ENCODE results near the gene LRMDA. TPM values are rescaled to one million over a fixed set of nuclear protein-coding genes. Genes with fewer than 3 reads are reported as not detected.

Gene LRMDA
- total and polyA plus RNA-seq, 2 of the 8 experiments (the other 6 are each of a cell fraction or from before 2014, with no cell fraction given) = 0.86 to 2.8 TPM

- no peak for TF ChIP-seq EGR1 (IDR thresholded peaks at IDR 0.05; ENCODE audit: borderline replicate concordance, low read depth, low read length)
- TF ChIP-seq TBP (IDR thresholded peaks at IDR 0.05; ENCODE audit: low read depth, low read length) = no peak
- TF ChIP-seq SAP30 (IDR thresholded peaks at IDR 0.05; ENCODE audit: insufficient read depth, insufficient replicate concordance, low read length) = no peak
- no peak for TF ChIP-seq CTBP2 (IDR thresholded peaks at IDR 0.05; ENCODE audit: borderline replicate concordance, insufficient read depth, insufficient read length, low read length)
- no peak for TF ChIP-seq HDAC2 (IDR thresholded peaks at IDR 0.05; ENCODE audit: borderline replicate concordance in 1 of 2, low read depth in 2 of 2, low read length in 2 of 2)
Measured at GRCh38 chr10:76268954-76269353, 837.5 kb downstream of the LRMDA start (continued).
